GM19239 (cell line): ENCODE measurements around the gene CETN1.

Experiments
- DNase-seq: peaks from one replicate; pipeline ENCODE4 v3.0.0; 2011; ENCODE audit warnings: low spot score; ENCODE audit not compliant: insufficient read length
- FAIRE-seq: peaks from 2 replicates; lab custom pipeline; 2011; peaks lifted over from hg19 to GRCh38; lab: Jason Lieb, UNC

Gene CETN1

DNA sequence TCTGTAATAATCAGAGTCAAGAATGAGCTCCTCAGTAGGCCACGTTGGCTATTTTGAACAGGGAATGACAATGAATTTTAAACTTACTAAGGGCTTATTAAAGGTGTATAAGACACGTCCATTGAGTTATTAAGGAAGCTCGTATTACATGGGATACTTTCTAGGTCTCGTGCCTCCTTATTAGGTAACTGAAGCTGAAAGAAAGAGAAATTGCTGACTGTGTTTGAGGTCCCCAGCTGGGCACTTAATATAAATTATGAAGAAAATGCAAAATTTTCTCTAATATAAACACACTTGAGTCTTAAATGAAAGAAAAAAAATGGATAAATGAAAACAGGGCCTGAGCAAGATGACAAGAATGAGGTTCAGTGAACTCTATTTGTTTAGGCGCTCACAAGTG is 38.4 kb downstream of the CETN1 start:
- no peak for FAIRE-seq
- no peak for DNase-seq

- FAIRE-seq (no peak), DNase-seq (no peak)
Measured at GRCh38 chr18:621291-622043, 41.3 kb downstream of the CETN1 start.

DNA sequence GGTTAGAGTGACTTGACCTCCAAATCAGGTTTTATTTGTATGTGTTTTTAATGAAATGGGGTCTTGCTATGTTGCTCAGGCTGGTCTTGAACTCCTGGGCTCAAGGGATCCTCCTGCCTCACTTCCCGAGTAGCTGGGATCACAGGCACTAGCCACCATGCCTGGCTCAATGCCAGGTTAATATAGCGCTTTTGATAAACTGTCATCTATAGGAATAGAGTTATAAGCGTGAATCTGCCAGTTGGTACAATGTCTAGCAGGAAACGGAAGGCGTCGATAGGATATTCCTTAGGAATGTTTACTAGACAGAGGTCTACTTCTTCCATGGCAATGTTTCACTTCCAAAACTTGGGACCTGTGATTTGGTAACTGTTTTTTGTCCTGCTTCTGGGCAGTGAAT is 42.1 kb downstream of the CETN1 start:
- no peak for DNase-seq

GRCh38 chr18:623761-624620 is 43.8 kb downstream of the CETN1 start:
- DNase-seq (peak; percentile 28), FAIRE-seq (no peak)

More for the DNA sequence above, 42.1 kb downstream of the CETN1 start:
- FAIRE-seq, result no peak

DNA sequence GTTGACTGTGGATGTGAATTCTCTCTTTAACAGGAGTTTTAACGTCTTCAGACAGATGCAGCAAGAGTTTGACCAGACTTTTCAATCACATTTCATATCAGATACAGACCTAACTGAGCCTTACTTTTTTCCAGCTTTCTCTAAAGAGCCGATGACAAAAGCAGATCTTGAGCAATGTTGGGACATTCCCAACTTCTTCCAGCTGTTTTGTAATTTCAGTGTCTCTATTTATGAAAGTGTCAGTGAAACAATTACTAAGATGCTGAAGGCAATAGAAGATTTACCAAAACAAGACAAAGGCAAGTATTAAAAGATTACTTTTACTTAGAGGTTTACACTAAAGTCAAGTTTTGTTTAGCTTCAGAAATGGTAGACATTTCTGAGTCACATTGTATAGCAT is 47.1 kb downstream of the CETN1 start:
- DNase-seq, result no peak
- no peak for FAIRE-seq

GRCh38 chr18:629269-630150 is 49.3 kb downstream of the CETN1 start:
- no peak for DNase-seq
- no peak for FAIRE-seq

- FAIRE-seq, result no peak
- no peak for DNase-seq
Measured at GRCh38 chr18:631560-631959, 51.4 kb downstream of the CETN1 start.
